Hematopoietic multipotent progenitor cell treated with erythropoietin and hydrocortisone succinate and interleukin-3 and kit ligand, for 6 days (in vitro differentiated cells): ENCODE data around the gene THRA.
A peak's percentile ranks its signal among the peaks of the same experiment; 100 is the strongest.

Experiments
- DNase-seq: peaks from one replicate; pipeline ENCODE4 v3.0.0-alpha.2; 2015

THRA gene

GRCh38 chr17:40086150-40087044 lies 23.6 kb downstream of the THRA start:
- peak; percentile 82 for DNase-seq

GRCh38 chr17:40087049-40087794 lies 24.5 kb downstream of the THRA start:
- DNase-seq, result no peak

GRCh38 chr17:40087903-40088718 lies 25.3 kb downstream of the THRA start:
- DNase-seq, result no peak

- DNase-seq, result no peak
Measured at GRCh38 chr17:40089077-40089895, 26.5 kb downstream of the THRA start.

GRCh38 chr17:40090237-40091119 lies 27.7 kb downstream of the THRA start:
- no peak for DNase-seq

- DNase-seq, result no peak
Measured at GRCh38 chr17:40091691-40092397, 29.1 kb downstream of the THRA start.

GRCh38 chr17:40092581-40092980 lies 29.8 kb downstream of the THRA start:
- no peak for DNase-seq

- no peak for DNase-seq
Measured at GRCh38 chr17:40093005-40093579, 30.3 kb downstream of the THRA start.

- DNase-seq, result no peak
Measured at GRCh38 chr17:40093580-40094201, 30.9 kb downstream of the THRA start.

- DNase-seq, result no peak
Measured at GRCh38 chr17:40094874-40095273, 32.1 kb downstream of the THRA start.

GRCh38 chr17:40095351-40095943 lies 32.7 kb downstream of the THRA start:
- no peak for DNase-seq

GRCh38 chr17:40095944-40096791 lies 33.4 kb downstream of the THRA start:
- no peak for DNase-seq

- DNase-seq, result no peak
Measured at GRCh38 chr17:40097087-40097486, 34.3 kb downstream of the THRA start.

GRCh38 chr17:40097931-40098845 lies 35.4 kb downstream of the THRA start:
- peak; percentile 40 for DNase-seq

GRCh38 chr17:40098846-40099618 lies 36.3 kb downstream of the THRA start:
- DNase-seq, result peak; percentile 99
